ENCODE data around the gene GDF3. TPM values are rescaled to one million over a fixed set of nuclear protein-coding genes. Genes with fewer than 3 reads are reported as not detected.
"Not testable (repeated sequence)": the region's sequence is repeated elsewhere in the genome, so short reads cannot be mapped to it uniquely, and the experiment has no call there.

The GDF3 gene
- total RNA-seq, 2 experiments from 2014 or later, result not detected

- ChIA-PET CTCF (interaction anchor here (0.6 to 1.4 kb wide), 4 partner anchors 10 to 162 kb away, joined by 3 to 5 read pairs (median 3); partner anchors contain the start of gene APOBEC1), POLR2A (no interaction called here)
- peaks cover 2% of the 10 kb centered on the region for H3K4me1 Mint-ChIP-seq
- no peaks in the 10 kb centered on the region for H3K9me3 Mint-ChIP-seq
- H3K36me3 Mint-ChIP-seq (ENCODE audit: low read depth), result no peaks in the 10 kb centered on the region
- DNase-seq, result no peak
- peaks cover 3% of the 10 kb centered on the region for H3K27me3 Mint-ChIP-seq
- no peak overlapping the region for H3K4me3 Mint-ChIP-seq
- no peak overlapping the region for H3K27ac Mint-ChIP-seq
Observed at GRCh38 chr12:7647071-7647470, 48.5 kb downstream of the GDF3 start.

- peaks cover 3% of the 10 kb centered on the region for H3K27me3 Mint-ChIP-seq
- no peak overlapping the region for H3K27ac Mint-ChIP-seq
- H3K4me1 Mint-ChIP-seq, result peaks cover 3% of the 10 kb centered on the region
- H3K9me3 Mint-ChIP-seq, result no peaks in the 10 kb centered on the region
- no peak for DNase-seq
- CTCF ChIA-PET, result interaction anchor here (0.7 to 1.4 kb wide), 2 partner anchors 10 to 453 kb away, joined by 3 read pairs; no protein-coding TSS in a partner anchor
- H3K36me3 Mint-ChIP-seq (ENCODE audit: low read depth), result no peaks in the 10 kb centered on the region
- POLR2A ChIA-PET, result no interaction called here
- H3K4me3 Mint-ChIP-seq, result no peak overlapping the region
Observed at GRCh38 chr12:7646178-7646475, 49.4 kb downstream of the GDF3 start.

GRCh38 chr12:7645395-7646177 is 50.0 kb downstream of the GDF3 start:
- Mint-ChIP-seq H3K9me3 (no peaks in the 10 kb centered on the region), H3K36me3 (ENCODE audit: low read depth) (no peaks in the 10 kb centered on the region), H3K27me3 (peaks cover 7% of the 10 kb centered on the region), H3K4me3 (no peak overlapping the region), H3K4me1 (peaks cover 9% of the 10 kb centered on the region), H3K27ac (no peak overlapping the region)
- DNase-seq, result no peak
- ChIA-PET CTCF (interaction anchor here (0.7 kb wide), 1 partner anchor 452 kb away, joined by 3 read pairs; no protein-coding TSS in a partner anchor), POLR2A (no interaction called here)

GRCh38 chr12:7642876-7643309 is 52.7 kb downstream of the GDF3 start:
- H3K4me1 Mint-ChIP-seq, result peaks cover 27% of the 10 kb centered on the region

GRCh38 chr12:7642287-7642686 is 53.3 kb downstream of the GDF3 start:
- POLR2A ChIA-PET, result interaction anchor here (1.9 kb wide), 1 partner anchor 294 kb away, joined by 5 read pairs; the partner anchor contains the start of gene SLC2A3
- Mint-ChIP-seq H3K36me3 (ENCODE audit: low read depth) (no peaks in the 10 kb centered on the region), H3K9me3 (no peaks in the 10 kb centered on the region), H3K27me3 (peaks cover 11% of the 10 kb centered on the region), H3K4me3 (no peak overlapping the region), H3K27ac (no peak overlapping the region), H3K4me1 (peaks cover 27% of the 10 kb centered on the region)
- CTCF ChIA-PET, result interaction anchor here (0.6 to 3.6 kb wide), 17 partner anchors 9 to 422 kb away, joined by 3 to 35 read pairs (median 3); no protein-coding TSS in a partner anchor
- DNase-seq, result no peak

More at GRCh38 chr12:7642876-7643309, 52.7 kb downstream of the GDF3 start:
- H3K4me3 Mint-ChIP-seq, result no peak overlapping the region
- H3K27ac Mint-ChIP-seq, result no peak overlapping the region
- peak; percentile 53 for DNase-seq
- H3K9me3 Mint-ChIP-seq, result no peaks in the 10 kb centered on the region
- CTCF ChIA-PET, result interaction anchor here (0.6 to 3.6 kb wide), 15 partner anchors 8 to 423 kb away, joined by 3 to 35 read pairs (median 3); no protein-coding TSS in a partner anchor
- H3K27me3 Mint-ChIP-seq, result peaks cover 11% of the 10 kb centered on the region
- POLR2A ChIA-PET, result interaction anchor here (1.9 kb wide), 1 partner anchor 293 kb away, joined by 5 read pairs; the partner anchor contains the start of gene SLC2A3
- H3K36me3 Mint-ChIP-seq (ENCODE audit: low read depth), result no peaks in the 10 kb centered on the region

- Mint-ChIP-seq H3K4me1 (peaks cover 27% of the 10 kb centered on the region), H3K4me3 (peak overlapping the region; percentile 68), H3K27ac (peak overlapping the region; percentile 85), H3K27me3 (peaks cover 11% of the 10 kb centered on the region)
- H3K36me3 Mint-ChIP-seq (ENCODE audit: low read depth); H3K9me3 Mint-ChIP-seq: not testable (repeated sequence)
- CTCF ChIA-PET, result interaction anchor here (0.6 to 3.6 kb wide), 15 partner anchors 10 to 665 kb away, joined by 3 to 35 read pairs (median 3); no protein-coding TSS in a partner anchor
- peak; percentile 64 for DNase-seq
- POLR2A ChIA-PET, result interaction anchor here (0.7 to 1.8 kb wide), 2 partner anchors 10 to 31 kb away, joined by 3 to 4 read pairs; no protein-coding TSS in a partner anchor
Observed at GRCh38 chr12:7640123-7640995, 55.2 kb downstream of the GDF3 start.

Other genes starting within 250 kb of the GDF3 start
- not detected for gene CD163, start 192.0 kb downstream of the GDF3 start, total RNA-seq
- not detected for gene APOBEC1, start 29.9 kb downstream of the GDF3 start, total RNA-seq
- not detected for gene DPPA3, start 15.7 kb upstream of the GDF3 start, total RNA-seq
- not detected for gene CLEC4C, start 51.6 kb upstream of the GDF3 start, total RNA-seq
- not detected for gene NANOGNB, start 69.4 kb upstream of the GDF3 start, total RNA-seq
- gene NANOG, start 93.6 kb upstream of the GDF3 start, total RNA-seq, result not detected
- gene SLC2A14, start 177.1 kb upstream of the GDF3 start, total RNA-seq, result 10 to 100 TPM; 15.8 to 18.6 TPM
- gene SLC2A3, start 240.4 kb upstream of the GDF3 start, total RNA-seq, result 100 to 1,000 TPM; 659 to 664 TPM